ENCODE data around the gene PTCD3. TPM values are rescaled to one million over a fixed set of nuclear protein-coding genes. Genes with fewer than 3 reads are reported as not detected.

The PTCD3 gene
- total RNA-seq, 1 donor from 2014 or later: 132 TPM

Other genes with a start within 250 kb of the PTCD3 start
- gene ST3GAL5, start 217.2 kb upstream of the PTCD3 start, total RNA-seq: 54.7 and 56.7 TPM in 2 replicates
- 47.8 and 50.1 TPM in 2 replicates for gene POLR1A, start 349 bp upstream of the PTCD3 start, total RNA-seq
- gene IMMT, start 89.2 kb downstream of the PTCD3 start, total RNA-seq: 148 and 169 TPM in 2 replicates
- 48.5 and 53.9 TPM in 2 replicates for gene MRPL35, start 93.2 kb downstream of the PTCD3 start, total RNA-seq
- gene REEP1, start 231.4 kb downstream of the PTCD3 start, total RNA-seq: 0.10 and 0.12 TPM in 2 replicates